ENCODE results near the gene HDAC4. TPM values are rescaled to one million over a fixed set of nuclear protein-coding genes. Genes with fewer than 3 reads are reported as not detected.

Gene HDAC4
- total and polyA plus RNA-seq, 10 of the 15 experiments (the other 5 are each of a cell fraction or from before 2014, with no cell fraction given): 0.22 to 15.7 (median 4.8) TPM

DNA sequence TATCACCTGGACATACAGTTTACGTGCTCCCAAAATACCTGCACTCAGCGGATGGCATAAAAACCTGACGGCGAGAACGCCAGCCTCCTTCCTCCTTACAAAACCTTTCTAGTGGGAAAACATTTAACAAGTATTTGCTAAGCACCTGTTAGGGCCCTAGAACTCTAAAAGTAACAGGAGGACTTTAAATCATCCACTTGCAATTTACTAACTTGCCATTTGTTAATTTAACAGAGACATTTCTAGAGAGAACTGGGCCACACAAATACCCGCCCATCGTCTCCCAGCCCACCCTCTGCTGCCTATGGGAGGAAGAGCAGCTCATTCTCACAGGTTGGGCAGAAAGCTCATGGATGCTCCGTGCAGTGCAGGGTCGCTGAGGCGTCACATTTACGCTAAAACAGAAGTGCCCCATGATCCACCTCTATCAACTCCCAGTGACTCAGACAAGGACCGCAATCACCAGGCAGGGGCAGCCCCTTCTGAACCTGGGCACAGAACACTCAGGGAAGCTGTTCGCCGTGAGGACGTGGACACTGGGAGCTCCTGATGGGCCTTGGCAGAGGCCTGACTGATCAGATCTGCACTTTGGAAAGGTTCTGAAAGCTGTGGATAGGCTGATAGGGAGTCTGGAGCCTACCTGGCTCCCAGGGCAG lies 106.9 kb downstream of the HDAC4 start (continued):
- TF ChIP-seq, protein P1, sequence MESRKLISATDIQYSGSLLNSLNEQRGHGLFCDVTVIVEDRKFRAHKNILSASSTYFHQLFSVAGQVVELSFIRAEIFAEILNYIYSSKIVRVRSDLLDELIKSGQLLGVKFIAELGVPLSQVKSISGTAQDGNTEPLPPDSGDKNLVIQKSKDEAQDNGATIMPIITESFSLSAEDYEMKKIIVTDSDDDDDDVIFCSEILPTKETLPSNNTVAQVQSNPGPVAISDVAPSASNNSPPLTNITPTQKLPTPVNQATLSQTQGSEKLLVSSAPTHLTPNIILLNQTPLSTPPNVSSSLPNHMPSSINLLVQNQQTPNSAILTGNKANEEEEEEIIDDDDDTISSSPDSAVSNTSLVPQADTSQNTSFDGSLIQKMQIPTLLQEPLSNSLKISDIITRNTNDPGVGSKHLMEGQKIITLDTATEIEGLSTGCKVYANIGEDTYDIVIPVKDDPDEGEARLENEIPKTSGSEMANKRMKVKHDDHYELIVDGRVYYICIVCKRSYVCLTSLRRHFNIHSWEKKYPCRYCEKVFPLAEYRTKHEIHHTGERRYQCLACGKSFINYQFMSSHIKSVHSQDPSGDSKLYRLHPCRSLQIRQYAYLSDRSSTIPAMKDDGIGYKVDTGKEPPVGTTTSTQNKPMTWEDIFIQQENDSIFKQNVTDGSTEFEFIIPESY (IDR thresholded peaks at IDR 0.05): no peak
- no peak for TF ChIP-seq MYC (IDR thresholded peaks at IDR 0.05; ENCODE audit: insufficient read depth, insufficient read length, insufficient replicate concordance, low read length, severe bottlenecking)
- TF ChIP-seq ETV6 (conservative IDR thresholded peaks at IDR 0.05 in 1 of 2, IDR thresholded peaks at IDR 0.05 in 1 of 2; ENCODE audit: borderline replicate concordance in 1 of 2, low read depth in 1 of 2): no peak
- TF ChIP-seq IKZF2 (IDR thresholded peaks at IDR 0.05): peak; percentile 84 to 91
- TF ChIP-seq ASH2L (IDR thresholded peaks at IDR 0.05; ENCODE audit: borderline replicate concordance, low read depth): no peak
- peak in 1 of 2 experiments; percentile 70; a peak in 3 of 4 replicates for TF ChIP-seq EP300 (IDR thresholded peaks at IDR 0.05; ENCODE audit: borderline replicate concordance in 1 of 2, control insufficient read depth in 1 of 2, low read depth in 2 of 2, low read length in 2 of 2)
- no peak for TF ChIP-seq TAF1 (IDR thresholded peaks at IDR 0.05; ENCODE audit: borderline replicate concordance, low read depth, low read length)
- no peak for TF ChIP-seq REST (IDR thresholded peaks at IDR 0.05; ENCODE audit: low read depth, low read length)
- no peak for TF ChIP-seq ATF3 (IDR thresholded peaks at IDR 0.05; ENCODE audit: borderline replicate concordance, extremely low read depth, low read depth, low read length)
- no peak for TF ChIP-seq ZNF24 (IDR thresholded peaks at IDR 0.05)
- 0 out of 2 replicates have a peak, but pooled peaks have one; percentile 44 for TF ChIP-seq TCF3 (IDR thresholded peaks at IDR 0.05; ENCODE audit: borderline replicate concordance, insufficient read depth, low read depth, low read length)
- TF ChIP-seq POLR2AphosphoS5 (IDR thresholded peaks at IDR 0.05; ENCODE audit: low read length): no peak
- 0 out of 2 replicates have a peak, but pooled peaks have one; percentile 25 for TF ChIP-seq GATAD2B (conservative IDR thresholded peaks at IDR 0.05; ENCODE audit: low read depth)
- no peak for TF ChIP-seq RBBP5 (conservative IDR thresholded peaks at IDR 0.05)
- TF ChIP-seq NKRF (conservative IDR thresholded peaks at IDR 0.05): no peak
- TF ChIP-seq ZSCAN29 (IDR thresholded peaks at IDR 0.05): no peak
- no peak for TF ChIP-seq SMC3 (IDR thresholded peaks at IDR 0.05; ENCODE audit: borderline replicate concordance, low read length)
- TF ChIP-seq NFYA (IDR thresholded peaks at IDR 0.05; ENCODE audit: borderline replicate concordance, low read depth, low read length): no peak
- TF ChIP-seq MLLT1 (IDR thresholded peaks at IDR 0.05): 0 out of 2 replicates have a peak, but pooled peaks have one; percentile 38
- TF ChIP-seq HDAC2 (IDR thresholded peaks at IDR 0.05): no peak

All from GM12878 (cell line).